Ishikawa (cell line): Measurements from ENCODE around the gene HERC2.

ENCODE experiments used
- CEBPB ChIP-seq: IDR thresholded peaks from 2 replicates; pipeline ENCODE4 v1.6.1; 2012
- CREB1 ChIP-seq: IDR thresholded peaks from 2 replicates; pipeline ENCODE4 v1.6.1; 2012; ENCODE audit warnings: low read depth
- EGR1 ChIP-seq: IDR thresholded peaks from 2 replicates; pipeline ENCODE4 v1.6.1; 2012
- EP300 ChIP-seq: IDR thresholded peaks from 2 replicates; pipeline ENCODE4 v1.6.1; 2012; ENCODE audit warnings: borderline replicate concordance
- FOXM1 ChIP-seq: IDR thresholded peaks from 2 replicates; pipeline ENCODE4 v1.6.1; 2012; ENCODE audit warnings: low read depth, borderline replicate concordance
- NFIC ChIP-seq: IDR thresholded peaks from 2 replicates; pipeline ENCODE4 v1.6.1; 2012
- RAD21 ChIP-seq: IDR thresholded peaks from 2 replicates; pipeline ENCODE4 v1.6.1; 2012; ENCODE audit warnings: low read depth
- TAF1 ChIP-seq: IDR thresholded peaks from 2 replicates; pipeline ENCODE4 v1.6.1; 2012; ENCODE audit warnings: low read depth, mild to moderate bottlenecking
- TCF12 ChIP-seq: IDR thresholded peaks from 2 replicates; pipeline ENCODE4 v1.6.1; 2012; ENCODE audit warnings: low read depth
- TEAD4 ChIP-seq: IDR thresholded peaks from 2 replicates; pipeline ENCODE4 v1.6.1; 2012
- YY1 ChIP-seq: IDR thresholded peaks from 2 replicates; pipeline ENCODE4 v1.6.1; 2012; ENCODE audit warnings: low read depth
- TF ChIP-seq, protein P1 (sequence below): IDR thresholded peaks from 2 replicates; pipeline ENCODE4 v1.6.1; 2012
- TF ChIP-seq, protein P2 (sequence below): IDR thresholded peaks from 2 replicates; pipeline ENCODE4 v1.6.1; 2012
- TF ChIP-seq, protein P3 (sequence below): IDR thresholded peaks from 2 replicates; pipeline ENCODE4 v1.6.1; 2012; ENCODE audit warnings: low read depth, mild to moderate bottlenecking

DNA sequence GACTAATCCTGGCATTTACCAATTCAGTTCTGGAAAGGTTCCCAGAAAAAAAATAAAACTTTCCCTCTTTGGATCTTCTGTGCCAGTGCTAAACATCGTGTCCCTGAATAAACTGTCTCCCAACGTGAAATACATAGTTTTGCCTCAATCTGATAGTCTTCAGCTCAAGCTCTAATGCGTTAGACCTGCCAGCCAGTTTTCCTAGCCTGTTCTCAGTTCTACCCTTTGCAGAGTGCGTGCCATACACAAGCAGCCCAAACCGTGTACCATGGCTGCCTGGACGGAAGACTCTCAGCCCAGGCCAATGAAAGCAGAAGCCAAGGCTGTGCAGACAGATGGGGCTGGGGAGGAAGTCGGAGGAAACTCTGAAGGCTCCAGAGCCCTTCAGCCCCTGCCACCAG is 211.5 kb downstream of the HERC2 start:
- TF ChIP-seq, protein P1, sequence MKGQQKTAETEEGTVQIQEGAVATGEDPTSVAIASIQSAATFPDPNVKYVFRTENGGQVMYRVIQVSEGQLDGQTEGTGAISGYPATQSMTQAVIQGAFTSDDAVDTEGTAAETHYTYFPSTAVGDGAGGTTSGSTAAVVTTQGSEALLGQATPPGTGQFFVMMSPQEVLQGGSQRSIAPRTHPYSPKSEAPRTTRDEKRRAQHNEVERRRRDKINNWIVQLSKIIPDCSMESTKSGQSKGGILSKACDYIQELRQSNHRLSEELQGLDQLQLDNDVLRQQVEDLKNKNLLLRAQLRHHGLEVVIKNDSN = no peak
- TF ChIP-seq TAF1 (no peak), TEAD4 (no peak), RAD21 (no peak), CEBPB (no peak), YY1 (no peak), CREB1 (no peak), TCF12 (no peak), FOXM1 (no peak), EP300 (no peak), EGR1 (no peak), NFIC (no peak)
- TF ChIP-seq, protein P2, sequence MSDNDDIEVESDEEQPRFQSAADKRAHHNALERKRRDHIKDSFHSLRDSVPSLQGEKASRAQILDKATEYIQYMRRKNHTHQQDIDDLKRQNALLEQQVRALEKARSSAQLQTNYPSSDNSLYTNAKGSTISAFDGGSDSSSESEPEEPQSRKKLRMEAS = no peak
- TF ChIP-seq, protein P3, sequence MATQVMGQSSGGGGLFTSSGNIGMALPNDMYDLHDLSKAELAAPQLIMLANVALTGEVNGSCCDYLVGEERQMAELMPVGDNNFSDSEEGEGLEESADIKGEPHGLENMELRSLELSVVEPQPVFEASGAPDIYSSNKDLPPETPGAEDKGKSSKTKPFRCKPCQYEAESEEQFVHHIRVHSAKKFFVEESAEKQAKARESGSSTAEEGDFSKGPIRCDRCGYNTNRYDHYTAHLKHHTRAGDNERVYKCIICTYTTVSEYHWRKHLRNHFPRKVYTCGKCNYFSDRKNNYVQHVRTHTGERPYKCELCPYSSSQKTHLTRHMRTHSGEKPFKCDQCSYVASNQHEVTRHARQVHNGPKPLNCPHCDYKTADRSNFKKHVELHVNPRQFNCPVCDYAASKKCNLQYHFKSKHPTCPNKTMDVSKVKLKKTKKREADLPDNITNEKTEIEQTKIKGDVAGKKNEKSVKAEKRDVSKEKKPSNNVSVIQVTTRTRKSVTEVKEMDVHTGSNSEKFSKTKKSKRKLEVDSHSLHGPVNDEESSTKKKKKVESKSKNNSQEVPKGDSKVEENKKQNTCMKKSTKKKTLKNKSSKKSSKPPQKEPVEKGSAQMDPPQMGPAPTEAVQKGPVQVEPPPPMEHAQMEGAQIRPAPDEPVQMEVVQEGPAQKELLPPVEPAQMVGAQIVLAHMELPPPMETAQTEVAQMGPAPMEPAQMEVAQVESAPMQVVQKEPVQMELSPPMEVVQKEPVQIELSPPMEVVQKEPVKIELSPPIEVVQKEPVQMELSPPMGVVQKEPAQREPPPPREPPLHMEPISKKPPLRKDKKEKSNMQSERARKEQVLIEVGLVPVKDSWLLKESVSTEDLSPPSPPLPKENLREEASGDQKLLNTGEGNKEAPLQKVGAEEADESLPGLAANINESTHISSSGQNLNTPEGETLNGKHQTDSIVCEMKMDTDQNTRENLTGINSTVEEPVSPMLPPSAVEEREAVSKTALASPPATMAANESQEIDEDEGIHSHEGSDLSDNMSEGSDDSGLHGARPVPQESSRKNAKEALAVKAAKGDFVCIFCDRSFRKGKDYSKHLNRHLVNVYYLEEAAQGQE = no peak
